ENCODE measurements around the gene PEAR1.

PEAR1 gene

GRCh38 chr1:156942176-156942575 lies 48.7 kb downstream of the PEAR1 start:
- no peak for DNase-seq

DNA sequence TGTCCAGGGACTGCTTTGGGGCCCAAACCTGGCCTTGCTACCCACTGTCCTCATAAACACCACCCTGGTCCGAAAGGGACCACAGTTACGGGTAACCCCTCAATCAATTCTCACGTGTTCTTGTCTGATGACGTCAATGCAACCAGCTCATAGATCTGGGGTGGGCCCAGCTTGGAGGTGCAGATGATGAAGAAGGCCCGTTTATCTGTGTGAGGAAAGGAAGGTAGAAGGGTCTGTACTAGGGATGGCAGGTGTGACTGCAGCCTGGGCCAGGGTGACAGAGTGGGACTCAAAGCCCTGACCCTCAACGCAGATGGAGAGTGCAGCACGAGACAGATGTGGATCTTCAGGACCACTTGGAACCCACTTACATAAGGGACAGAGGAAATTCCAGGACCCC lies 49.1 kb downstream of the PEAR1 start:
- DNase-seq, result no peak

- no peak for DNase-seq
Observed at GRCh38 chr1:156943756-156944155, 50.2 kb downstream of the PEAR1 start.

- DNase-seq, result no peak
Observed at GRCh38 chr1:156944268-156944667, 50.8 kb downstream of the PEAR1 start.

- no peak for DNase-seq
Observed at GRCh38 chr1:156944848-156945247, 51.3 kb downstream of the PEAR1 start.

DNA sequence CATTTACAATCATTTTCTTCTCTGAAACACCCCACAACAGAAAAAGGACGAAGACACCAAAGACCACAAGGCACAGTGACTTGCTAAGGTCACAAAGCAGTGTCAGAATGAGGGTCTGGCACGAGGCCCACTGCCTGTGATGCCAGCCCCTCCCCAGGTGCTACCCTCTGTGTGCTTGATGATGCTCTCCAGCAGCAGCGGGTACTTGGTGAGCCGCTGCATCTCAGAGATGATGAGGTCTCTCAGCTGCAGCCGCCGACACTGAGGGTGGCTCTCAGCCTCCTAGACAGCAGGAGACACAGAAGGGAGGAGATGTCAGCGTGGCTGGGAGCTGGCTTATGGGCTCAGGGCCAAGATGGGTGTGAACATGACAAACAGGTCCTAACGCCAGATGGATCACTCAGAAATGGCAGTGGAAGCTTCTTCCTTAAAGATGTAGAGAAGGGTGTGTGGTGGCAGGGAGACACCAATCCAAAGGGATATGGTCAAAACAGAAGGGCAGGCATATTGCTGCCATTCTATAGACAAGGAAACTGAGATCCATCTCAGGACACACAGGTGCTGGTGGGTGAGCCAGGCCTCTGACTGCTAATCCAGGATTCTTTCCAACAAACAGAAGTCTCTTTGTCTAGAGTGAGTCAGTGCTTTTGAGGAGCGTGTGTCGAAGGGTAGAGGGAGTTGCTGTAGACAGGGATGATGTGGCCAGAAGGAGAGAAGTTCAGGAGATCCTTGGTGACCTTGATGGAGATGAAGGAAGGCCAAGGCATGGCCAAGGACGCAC lies 52.6 kb downstream of the PEAR1 start:
- DNase-seq, result no peak

GRCh38 chr1:156947127-156947526 lies 53.6 kb downstream of the PEAR1 start:
- DNase-seq, result no peak

- no peak for DNase-seq
Observed at GRCh38 chr1:156947818-156948525, 54.5 kb downstream of the PEAR1 start.

GRCh38 chr1:156948708-156949107 lies 55.2 kb downstream of the PEAR1 start:
- DNase-seq, result no peak

GRCh38 chr1:156949127-156949526 lies 55.6 kb downstream of the PEAR1 start:
- DNase-seq, result no peak

DNA sequence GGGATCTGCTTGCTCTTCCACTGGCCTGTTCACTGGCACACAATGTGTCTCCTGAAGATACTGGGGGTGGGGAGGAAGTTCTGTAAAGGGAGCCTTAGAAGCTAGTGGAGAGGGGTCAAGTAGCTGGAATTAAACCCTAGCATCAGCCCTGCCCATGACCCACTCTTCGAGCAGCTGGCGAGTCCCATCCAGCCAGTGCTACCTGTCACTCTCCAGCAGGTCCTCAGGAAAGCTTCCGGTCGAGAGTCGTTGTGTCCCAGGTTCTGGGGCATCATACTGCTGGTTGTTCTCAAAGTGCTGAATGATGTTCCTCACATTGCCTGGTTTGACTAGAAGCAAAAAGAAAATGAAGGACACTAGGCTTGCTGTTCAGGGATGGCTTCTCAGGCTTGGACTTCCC lies 57.9 kb downstream of the PEAR1 start:
- no peak for DNase-seq

- no peak for DNase-seq
Observed at GRCh38 chr1:156953571-156953970, 60.1 kb downstream of the PEAR1 start.

DNA sequence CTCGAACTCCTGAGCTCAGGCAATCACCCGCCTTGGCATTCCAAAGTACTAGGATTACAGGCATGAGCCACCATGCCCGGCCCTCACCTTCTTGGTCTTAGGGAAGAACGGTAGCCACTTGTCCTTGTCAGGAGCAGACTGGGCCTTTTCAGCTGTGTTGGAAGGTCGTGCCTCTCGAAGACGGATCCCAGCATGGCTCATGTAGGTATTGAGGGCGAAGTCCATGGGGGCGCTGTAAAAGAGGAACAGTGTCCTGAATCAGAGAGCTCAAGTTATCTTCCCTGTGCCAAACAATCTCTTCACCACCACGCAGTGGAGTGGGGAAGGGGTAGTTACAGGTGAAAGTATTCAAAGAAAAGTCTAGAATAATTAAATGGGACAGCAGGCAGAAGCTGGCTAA lies 62.8 kb downstream of the PEAR1 start:
- DNase-seq, result no peak

GRCh38 chr1:156957634-156958033 lies 64.1 kb downstream of the PEAR1 start:
- DNase-seq, result no peak

- no peak for DNase-seq
Observed at GRCh38 chr1:156958247-156958714, 64.8 kb downstream of the PEAR1 start.

DNA sequence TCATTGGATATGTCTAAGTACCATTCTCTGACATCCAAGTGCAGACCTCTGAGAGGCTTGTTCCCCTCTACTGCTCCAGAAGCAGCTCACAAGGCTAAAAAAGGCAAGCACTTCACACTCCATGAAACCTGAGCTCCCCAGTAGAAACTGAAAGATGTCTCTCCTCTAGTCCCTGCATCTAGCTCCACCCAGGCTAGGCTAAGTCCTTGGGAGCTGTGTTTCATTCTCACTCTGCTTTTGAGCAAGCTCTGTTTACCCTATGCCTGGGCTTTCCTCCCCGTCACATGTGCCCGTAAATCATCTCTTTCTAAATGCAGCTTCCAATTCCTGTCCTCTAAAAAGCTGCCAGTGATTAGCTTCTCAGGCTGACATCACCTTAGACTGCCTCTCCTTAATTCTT lies 65.9 kb downstream of the PEAR1 start:
- DNase-seq, result no peak

- no peak for DNase-seq
Observed at GRCh38 chr1:156959925-156960324, 66.4 kb downstream of the PEAR1 start.

DNA sequence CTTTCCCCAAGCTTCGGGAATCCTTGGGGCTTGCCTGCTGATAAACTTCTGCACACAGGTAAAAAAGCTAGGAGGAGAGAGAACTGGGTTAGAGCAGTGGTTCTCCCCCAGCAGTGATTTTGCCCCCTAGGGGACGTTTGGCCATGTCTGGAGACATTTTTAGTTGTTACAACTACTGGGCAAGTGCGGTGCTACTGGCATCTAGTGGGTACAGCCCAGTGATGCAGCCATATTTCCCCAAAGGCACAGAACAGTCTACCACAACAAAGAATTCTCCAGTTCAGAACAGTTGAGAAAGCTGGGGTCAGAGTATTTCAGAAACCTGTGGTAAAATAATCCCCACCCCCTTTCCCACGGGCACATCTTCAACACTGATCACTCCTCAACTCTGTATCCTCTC lies 68.2 kb downstream of the PEAR1 start:
- peak in 2 of 5 experiments; percentile 25 to 55 for DNase-seq

- DNase-seq, result peak in 3 of 5 experiments; percentile 10 to 81 (median 14)
Observed at GRCh38 chr1:156963621-156964020, 70.1 kb downstream of the PEAR1 start.

DNA sequence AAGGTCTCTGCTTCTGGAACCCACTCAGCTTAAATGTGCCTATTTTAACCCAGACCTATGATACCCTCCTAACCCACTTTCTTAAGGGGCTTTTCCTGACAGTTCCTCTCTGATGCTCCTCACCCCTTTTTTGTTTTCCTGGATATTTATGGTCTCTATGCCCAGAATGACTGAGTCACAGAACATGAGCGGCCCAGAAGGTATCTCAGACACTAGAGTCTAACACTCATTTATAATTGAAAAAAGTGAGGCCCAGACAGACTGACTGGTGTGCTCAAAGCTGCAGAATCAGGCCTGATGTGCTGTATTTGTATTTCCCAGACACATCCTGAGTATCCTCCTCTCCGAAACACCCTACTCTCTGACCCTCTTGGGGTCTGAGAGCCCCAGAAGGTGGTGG lies 70.9 kb downstream of the PEAR1 start:
- DNase-seq, result no peak

Measured in T-helper 2 cell (primary cell).